ENCODE measurements around the gene TMEM151B.

The TMEM151B gene

DNA sequence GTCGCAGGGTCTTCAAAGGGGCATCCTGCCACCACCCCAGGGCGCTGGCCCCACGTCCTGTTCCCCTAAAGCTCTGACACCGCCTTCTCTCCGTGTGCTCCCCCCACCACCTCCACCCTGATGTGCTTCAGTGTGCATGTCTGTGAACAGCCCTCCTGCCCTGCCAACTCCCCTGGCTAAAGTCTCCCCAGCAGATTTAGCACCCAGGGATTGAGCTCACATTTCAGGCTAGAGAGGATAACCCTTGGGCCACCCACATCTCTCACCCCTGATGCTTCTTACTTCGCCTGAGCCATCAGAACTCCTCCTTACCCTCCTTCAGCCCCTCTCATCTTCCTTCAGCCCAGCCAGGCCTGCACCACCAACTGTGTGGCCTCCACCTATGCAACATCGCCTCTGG, 7.5 kb downstream of the TMEM151B start:
- Histone ChIP-seq H3K9ac (ENCODE audit: low read depth, low read length, poor library complexity, severe bottlenecking) (no peak overlapping the region), H3F3A (ENCODE audit: low read depth) (no peaks in the 10 kb centered on the region), H3K9me2 (replicated peaks; ENCODE audit: low read depth, low read length) (no peaks in the 10 kb centered on the region), H3K4me2 (ENCODE audit: low read depth, low read length, poor library complexity, severe bottlenecking) (no peak overlapping the region), H3K27me3 (ENCODE audit: insufficient read depth, low read length, poor library complexity, severe bottlenecking) (no peaks in the 10 kb centered on the region), H2AFZ (ENCODE audit: low read length) (no peak overlapping the region), H3K4me1 (ENCODE audit: insufficient read depth, low read length, poor library complexity, severe bottlenecking) (no peaks in the 10 kb centered on the region), H3K36me3 (ENCODE audit: insufficient read depth, low read length) (no peaks in the 10 kb centered on the region), H3K4me3 (ENCODE audit: low read length, poor library complexity, severe bottlenecking) (no peak overlapping the region), H3K9me3 (ENCODE audit: insufficient read depth, low read depth, low read length) (no peaks in the 10 kb centered on the region), H4K20me1 (ENCODE audit: insufficient read depth, low read length, poor library complexity, severe bottlenecking) (no peaks in the 10 kb centered on the region), H3K79me2 (ENCODE audit: insufficient read depth, low read length) (no peaks in the 10 kb centered on the region)
- TF ChIP-seq EZH2phosphoT487 (IDR thresholded peaks at IDR 0.05; ENCODE audit: borderline replicate concordance), result no peak
- TF ChIP-seq, protein P1, sequence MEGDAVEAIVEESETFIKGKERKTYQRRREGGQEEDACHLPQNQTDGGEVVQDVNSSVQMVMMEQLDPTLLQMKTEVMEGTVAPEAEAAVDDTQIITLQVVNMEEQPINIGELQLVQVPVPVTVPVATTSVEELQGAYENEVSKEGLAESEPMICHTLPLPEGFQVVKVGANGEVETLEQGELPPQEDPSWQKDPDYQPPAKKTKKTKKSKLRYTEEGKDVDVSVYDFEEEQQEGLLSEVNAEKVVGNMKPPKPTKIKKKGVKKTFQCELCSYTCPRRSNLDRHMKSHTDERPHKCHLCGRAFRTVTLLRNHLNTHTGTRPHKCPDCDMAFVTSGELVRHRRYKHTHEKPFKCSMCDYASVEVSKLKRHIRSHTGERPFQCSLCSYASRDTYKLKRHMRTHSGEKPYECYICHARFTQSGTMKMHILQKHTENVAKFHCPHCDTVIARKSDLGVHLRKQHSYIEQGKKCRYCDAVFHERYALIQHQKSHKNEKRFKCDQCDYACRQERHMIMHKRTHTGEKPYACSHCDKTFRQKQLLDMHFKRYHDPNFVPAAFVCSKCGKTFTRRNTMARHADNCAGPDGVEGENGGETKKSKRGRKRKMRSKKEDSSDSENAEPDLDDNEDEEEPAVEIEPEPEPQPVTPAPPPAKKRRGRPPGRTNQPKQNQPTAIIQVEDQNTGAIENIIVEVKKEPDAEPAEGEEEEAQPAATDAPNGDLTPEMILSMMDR (conservative IDR thresholded peaks at IDR 0.05; ENCODE audit: low read length), result no peak

DNA sequence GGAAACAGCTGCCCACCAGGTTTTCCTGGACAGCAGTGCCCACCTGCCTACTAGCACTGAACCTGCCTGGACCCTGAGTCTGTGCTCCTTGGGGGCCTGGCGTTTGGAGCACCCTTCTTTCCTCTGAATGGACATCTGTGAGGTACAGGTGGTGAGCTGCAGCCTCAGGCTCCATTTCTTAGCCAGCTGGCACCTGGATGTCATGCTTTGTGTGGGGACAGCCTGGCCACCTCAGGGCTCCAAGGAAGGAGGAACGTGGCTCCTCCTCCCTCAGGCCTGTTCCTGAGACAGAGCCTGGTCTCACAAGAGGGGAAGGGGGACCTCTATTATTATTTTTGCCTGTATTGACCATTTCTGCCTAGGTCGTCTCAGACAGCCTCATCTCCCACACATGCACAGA, 8.1 kb downstream of the TMEM151B start:
- Histone ChIP-seq H3F3A (ENCODE audit: low read depth) (no peaks in the 10 kb centered on the region), H3K79me2 (ENCODE audit: insufficient read depth, low read length) (no peaks in the 10 kb centered on the region), H3K9me2 (replicated peaks; ENCODE audit: low read depth, low read length) (no peaks in the 10 kb centered on the region), H3K9ac (ENCODE audit: low read depth, low read length, poor library complexity, severe bottlenecking) (no peak overlapping the region), H2AFZ (ENCODE audit: low read length) (no peak overlapping the region), H3K4me1 (ENCODE audit: insufficient read depth, low read length, poor library complexity, severe bottlenecking) (no peaks in the 10 kb centered on the region), H3K9me3 (ENCODE audit: insufficient read depth, low read depth, low read length) (no peaks in the 10 kb centered on the region), H3K4me3 (ENCODE audit: low read length, poor library complexity, severe bottlenecking) (no peak overlapping the region), H3K4me2 (ENCODE audit: low read depth, low read length, poor library complexity, severe bottlenecking) (no peak overlapping the region), H3K27me3 (ENCODE audit: insufficient read depth, low read length, poor library complexity, severe bottlenecking) (no peaks in the 10 kb centered on the region), H3K36me3 (ENCODE audit: insufficient read depth, low read length) (no peaks in the 10 kb centered on the region), H4K20me1 (ENCODE audit: insufficient read depth, low read length, poor library complexity, severe bottlenecking) (no peaks in the 10 kb centered on the region)
- TF ChIP-seq, protein P1 (conservative IDR thresholded peaks at IDR 0.05; ENCODE audit: low read length), result no peak
- TF ChIP-seq EZH2phosphoT487 (IDR thresholded peaks at IDR 0.05; ENCODE audit: borderline replicate concordance), result no peak

DNA sequence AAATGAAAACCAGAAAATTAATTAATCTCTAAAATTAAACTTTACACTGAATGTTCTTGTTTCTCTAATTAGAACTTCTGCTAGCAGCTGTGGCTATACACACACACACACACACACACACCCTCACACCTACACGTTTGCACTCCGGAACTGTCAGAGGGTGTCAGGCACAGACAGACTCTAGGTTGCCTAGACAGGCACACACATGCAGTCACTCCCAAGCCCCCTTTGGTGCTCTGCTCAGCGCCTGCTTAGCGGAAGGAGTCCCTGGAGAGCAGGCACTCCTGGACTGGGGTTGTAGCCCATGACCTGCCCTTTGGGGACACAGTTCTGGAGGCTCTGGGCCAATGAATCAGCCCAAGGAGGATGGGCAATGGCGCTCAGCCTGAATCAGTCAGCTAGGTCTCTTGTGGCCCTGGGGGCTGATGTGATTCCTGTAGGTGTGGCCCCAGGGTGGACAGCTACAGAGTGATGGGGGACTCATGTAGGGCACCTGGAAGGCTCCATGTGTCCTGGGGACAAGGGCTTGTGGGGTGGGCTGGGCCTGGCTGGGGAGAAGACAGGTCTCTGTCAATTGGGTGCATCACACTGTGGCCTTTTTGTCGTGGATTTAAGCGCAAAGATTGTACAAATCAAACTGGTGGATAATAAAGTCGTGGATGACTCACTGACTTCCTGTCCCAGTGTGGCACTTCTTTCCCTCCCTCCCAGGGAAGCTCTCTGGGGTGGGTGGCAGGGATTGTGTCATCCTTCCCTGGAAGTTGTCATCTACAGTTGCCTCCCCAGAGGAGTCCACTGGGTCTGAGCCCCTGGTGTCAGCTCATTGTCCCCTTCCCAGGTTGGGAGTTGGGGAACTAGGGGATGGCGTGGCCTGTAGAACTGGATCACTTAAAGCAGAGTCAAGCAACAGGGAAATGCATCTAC, 8.8 kb downstream of the TMEM151B start:
- TF ChIP-seq, protein P1 (conservative IDR thresholded peaks at IDR 0.05; ENCODE audit: low read length), result no peak
- no peak for TF ChIP-seq EZH2phosphoT487 (IDR thresholded peaks at IDR 0.05; ENCODE audit: borderline replicate concordance)
- Histone ChIP-seq H3K27me3 (ENCODE audit: insufficient read depth, low read length, poor library complexity, severe bottlenecking) (no peaks in the 10 kb centered on the region), H3K4me2 (ENCODE audit: low read depth, low read length, poor library complexity, severe bottlenecking) (no peak overlapping the region)

More for the DNA sequence above, 8.8 kb downstream of the TMEM151B start:
- no peaks in the 10 kb centered on the region for H3K79me2 ChIP-seq (ENCODE audit: insufficient read depth, low read length)
- H3K9me2 ChIP-seq (replicated peaks; ENCODE audit: low read depth, low read length), result no peaks in the 10 kb centered on the region
- no peaks in the 10 kb centered on the region for H3F3A ChIP-seq (ENCODE audit: low read depth)
- H4K20me1 ChIP-seq (ENCODE audit: insufficient read depth, low read length, poor library complexity, severe bottlenecking), result no peaks in the 10 kb centered on the region
- no peak overlapping the region for H2AFZ ChIP-seq (ENCODE audit: low read length)
- no peak overlapping the region for H3K9ac ChIP-seq (ENCODE audit: low read depth, low read length, poor library complexity, severe bottlenecking)
- no peaks in the 10 kb centered on the region for H3K4me1 ChIP-seq (ENCODE audit: insufficient read depth, low read length, poor library complexity, severe bottlenecking)
- H3K4me3 ChIP-seq (ENCODE audit: low read length, poor library complexity, severe bottlenecking), result no peak overlapping the region
- H3K36me3 ChIP-seq (ENCODE audit: insufficient read depth, low read length), result no peaks in the 10 kb centered on the region
- H3K9me3 ChIP-seq (ENCODE audit: insufficient read depth, low read depth, low read length), result no peaks in the 10 kb centered on the region

All from Loucy (cell line).